ENCODE measurements around the gene SDK2.
A peak's percentile ranks its signal among the peaks of the same experiment; 100 is the strongest.

SDK2 gene

GRCh38 chr17:73359987-73360410, 284.2 kb downstream of the SDK2 start:
- peak; percentile 75 for DNase-seq (ENCODE audit: low read depth)

GRCh38 chr17:73359352-73359751, 284.9 kb downstream of the SDK2 start:
- no peak for TF ChIP-seq CTCF (IDR thresholded peaks at IDR 0.05; ENCODE audit: insufficient read depth, low read depth, low read length, missing control alignments)
- H3K4me3 ChIP-seq (ENCODE audit: low read length) = no peak overlapping the region
- DNase-seq (ENCODE audit: low read depth) = no peak

More at GRCh38 chr17:73359987-73360410, 284.2 kb downstream of the SDK2 start:
- no peak overlapping the region for H3K4me3 ChIP-seq (ENCODE audit: low read length)
- TF ChIP-seq CTCF (IDR thresholded peaks at IDR 0.05; ENCODE audit: insufficient read depth, low read depth, low read length, missing control alignments) = peak; percentile 47

DNA sequence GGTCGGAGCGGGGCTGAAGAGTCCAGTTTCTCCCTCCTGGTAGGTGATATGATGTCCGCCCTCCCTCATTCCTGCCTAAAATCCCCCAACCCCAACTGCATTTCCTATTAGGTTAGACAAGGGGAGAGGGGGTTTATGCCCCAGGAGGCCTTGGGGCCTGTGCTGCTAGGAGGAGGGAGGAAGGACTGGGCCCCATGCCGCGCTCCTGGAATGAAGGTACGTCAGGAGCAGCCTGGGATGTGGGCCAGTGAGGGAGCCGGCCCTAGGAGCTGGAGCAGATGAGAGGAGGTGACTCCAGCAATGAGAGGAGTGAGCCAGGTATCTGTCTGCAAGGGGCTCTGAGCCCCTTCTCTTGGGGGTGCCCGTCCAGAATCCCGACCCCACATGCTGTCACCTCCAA, 285.6 kb downstream of the SDK2 start:
- no peak for TF ChIP-seq CTCF (IDR thresholded peaks at IDR 0.05; ENCODE audit: insufficient read depth, low read depth, low read length, missing control alignments)

GRCh38 chr17:73357981-73358380, 286.3 kb downstream of the SDK2 start:
- no peak for TF ChIP-seq CTCF (IDR thresholded peaks at IDR 0.05; ENCODE audit: insufficient read depth, low read depth, low read length, missing control alignments)
- DNase-seq (ENCODE audit: low read depth) = no peak
- H3K4me3 ChIP-seq (ENCODE audit: low read length) = no peak overlapping the region

More for the DNA sequence above, 285.6 kb downstream of the SDK2 start:
- no peak for DNase-seq (ENCODE audit: low read depth)
- no peak overlapping the region for H3K4me3 ChIP-seq (ENCODE audit: low read length)

DNA sequence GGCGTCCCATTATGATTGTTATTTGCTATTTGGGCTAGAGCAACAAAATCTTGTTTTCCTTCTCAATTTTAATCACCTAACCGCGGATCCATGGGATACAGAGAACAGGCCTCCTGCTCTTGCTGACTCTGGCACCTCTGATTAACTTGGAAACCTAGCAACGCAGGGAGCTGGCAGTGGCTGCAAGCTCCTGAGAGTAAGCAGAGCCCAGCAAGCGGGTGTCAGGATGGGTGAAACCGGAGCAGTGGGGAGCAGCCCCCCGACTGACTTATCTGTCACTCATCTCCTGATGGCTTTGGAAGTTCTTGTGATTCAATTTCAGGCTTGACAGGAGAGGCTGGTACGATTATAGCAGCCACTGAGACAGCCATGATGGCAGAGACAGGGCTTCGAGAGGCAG, 286.9 kb downstream of the SDK2 start:
- TF ChIP-seq CTCF (IDR thresholded peaks at IDR 0.05; ENCODE audit: insufficient read depth, low read depth, low read length, missing control alignments) = no peak
- DNase-seq (ENCODE audit: low read depth) = no peak
- no peak overlapping the region for H3K4me3 ChIP-seq (ENCODE audit: low read length)

- no peak overlapping the region for H3K4me3 ChIP-seq (ENCODE audit: low read length)
- no peak for TF ChIP-seq CTCF (IDR thresholded peaks at IDR 0.05; ENCODE audit: insufficient read depth, low read depth, low read length, missing control alignments)
- DNase-seq (ENCODE audit: low read depth) = no peak
Measured at GRCh38 chr17:73356561-73357170, 287.6 kb downstream of the SDK2 start.

Measured in epithelial cell of esophagus (primary cell).